OCI-LY7 (cell line): ENCODE results near the gene ASPM. TPM values are rescaled to one million over a fixed set of nuclear protein-coding genes. Genes with fewer than 3 reads are reported as not detected.
"Not testable (repeated sequence)": the region's sequence is repeated elsewhere in the genome, so short reads cannot be mapped to it uniquely, and the experiment has no call there.

Experiments
- BruUV-seq: library from RNA; stranded (reverse); fragments of 400-500 nt; replicated peaks from 2 replicates; lab custom pipeline; 2021; lab: Mats Ljungman, UMichigan
- CTCF ChIA-PET: fragments of 300-600 bp; sonication (Branson Sonifier 250); formaldehyde crosslinking; loops from one replicate; lab custom pipeline; 2022; ENCODE audit warnings: antibody characterized with exemption; ENCODE audit not compliant: unreplicated experiment; lab: Charles Lee
- POLR2A ChIA-PET: fragments of 300-600 bp; sonication (Branson Sonifier 250); formaldehyde crosslinking; loops from one replicate; lab custom pipeline; 2022; ENCODE audit warnings: antibody characterized with exemption; lab: Charles Lee
- DNase-seq: peaks from one replicate; pipeline ENCODE4 v3.0.0-alpha.2; 2015; ENCODE audit warnings: low spot score
- H2AFZ ChIP-seq: fragments of 200-600 bp; sonication (generic), shearing (Covaris generic); 2 replicates; pipeline ENCODE4 v1.6.1; 2014; ENCODE audit warnings: mild to moderate bottlenecking, antibody characterized with exemption, low read length, moderate library complexity
- H3K27ac ChIP-seq: fragments of 200-600 bp; sonication (generic); 2 replicates; pipeline ENCODE4 v1.5.1; 2014; ENCODE audit warnings: mixed run types, low read depth, mild to moderate bottlenecking, moderate library complexity, low read length, inconsistent platforms; ENCODE audit not compliant: poor library complexity, severe bottlenecking
- H3K36me3 ChIP-seq: fragments of 200-600 bp; sonication (generic); 2 replicates; pipeline ENCODE4 v1.6.1; 2014; ENCODE audit warnings: mild to moderate bottlenecking, antibody characterized with exemption, low read length, moderate library complexity, mixed read lengths; ENCODE audit not compliant: insufficient read depth
- H3K4me1 ChIP-seq: fragments of 200-600 bp; sonication (generic); 2 replicates; pipeline ENCODE4 v1.5.1; 2014; ENCODE audit warnings: mild to moderate bottlenecking, low read length; ENCODE audit not compliant: insufficient read depth, poor library complexity, severe bottlenecking
- H3K4me2 ChIP-seq: fragments of 200-600 bp; sonication (generic); 2 replicates; pipeline ENCODE4 v1.6.1; 2014; ENCODE audit warnings: mild to moderate bottlenecking, low read length
- H3K4me3 ChIP-seq: fragments of 200-600 bp; sonication (generic); 2 replicates; pipeline ENCODE4 v1.5.1; 2014; ENCODE audit warnings: mild to moderate bottlenecking, low read depth, low read length; ENCODE audit not compliant: poor library complexity, severe bottlenecking
- H3K79me2 ChIP-seq: fragments of 200-600 bp; sonication (generic); 2 replicates; pipeline ENCODE4 v1.6.1; 2016; ENCODE audit warnings: low read depth, mild to moderate bottlenecking, low read length, moderate library complexity, mixed read lengths; ENCODE audit not compliant: insufficient read depth
- H3K9me2 ChIP-seq: fragments of 200-600 bp; sonication (generic); 2 replicates; pipeline ENCODE4 v1.6.1; 2016; ENCODE audit warnings: mild to moderate bottlenecking, low read length, mixed read lengths; ENCODE audit not compliant: insufficient read depth
- H3K9me3 ChIP-seq: fragments of 200-600 bp; sonication (generic); 2 replicates; pipeline ENCODE4 v1.6.1; 2014; ENCODE audit warnings: mild to moderate bottlenecking, mixed run types, low read length, mixed read lengths
- H4K20me1 ChIP-seq: fragments of 200-600 bp; sonication (generic); 2 replicates; pipeline ENCODE4 v1.6.1; 2014; ENCODE audit warnings: mild to moderate bottlenecking, antibody characterized with exemption, low read length, moderate library complexity, mixed read lengths; ENCODE audit not compliant: insufficient read depth
- CTCF ChIP-seq: fragments of 200-600 bp; sonication (generic); conservative IDR thresholded peaks from 2 replicates; pipeline ENCODE4 v1.5.1; 2014; ENCODE audit warnings: mild to moderate bottlenecking, antibody characterized with exemption, low read length, moderate library complexity, mixed read lengths
- EZH2phosphoT487 ChIP-seq: fragments of 200-600 bp; sonication (generic); IDR thresholded peaks from 2 replicates; pipeline ENCODE4 v1.6.1; 2018; ENCODE audit warnings: low read depth, borderline replicate concordance, mild to moderate bottlenecking, mixed run types, antibody characterized with exemption, low read length, moderate library complexity, mixed read lengths
- intact Hi-C: fragments of 100-400 bp; cut with micrococcal nuclease; formaldehyde crosslinking; loops from one replicate; pipeline ENCODE4 v1.10.0; 2022; ENCODE audit not compliant: unreplicated experiment
- total RNA-seq, 2 experiments: library from RNA; depleted of rRNA in 1 of 2; stranded (reverse); fragments of >200 nt in 1 of 2; shearing (Covaris generic) in 1 of 2; gene quantifications; 2 replicates each; pipeline ENCODE4 v1.2.3, GENCODE V29; 2014 to 2022

The ASPM gene
- total RNA-seq, 2 experiments from 2014 or later = 76.8 to 88.6 TPM

- intact Hi-C loops = no loop called here
- Histone ChIP-seq H3K4me1 (no peaks in the 10 kb centered on the region), H2AFZ (no peak overlapping the region), H3K79me2 (no peaks in the 10 kb centered on the region), H3K4me2 (no peak overlapping the region), H3K9me3 (no peaks in the 10 kb centered on the region), H3K27ac (no peak overlapping the region), H3K9me2 (no peaks in the 10 kb centered on the region), H3K36me3 (no peaks in the 10 kb centered on the region), H3K4me3 (no peak overlapping the region), H4K20me1 (no peaks in the 10 kb centered on the region)
- CTCF ChIA-PET = no interaction called here
- DNase-seq = no peak
- no TSS peak for BruUV-seq
- POLR2A ChIA-PET = no interaction called here
- TF ChIP-seq CTCF = no peak
- TF ChIP-seq EZH2phosphoT487 = no peak
These were observed 109.6 kb downstream of the ASPM start for GRCh38 chr1:197036861-197037260.

GRCh38 chr1:197034631-197035339 lies 111.7 kb downstream of the ASPM start:
- H3K9me2 ChIP-seq, H3K27ac ChIP-seq, H3K79me2 ChIP-seq, H3K4me1 ChIP-seq, H3K4me3 ChIP-seq, H4K20me1 ChIP-seq, H3K9me3 ChIP-seq, H3K36me3 ChIP-seq, DNase-seq, POLR2A ChIA-PET, H2AFZ ChIP-seq, H3K4me2 ChIP-seq, intact Hi-C loops, BruUV-seq, CTCF ChIA-PET: not testable (repeated sequence)

Other genes with a start within 250 kb of the ASPM start
- gene CFHR2, start 202.9 kb downstream of the ASPM start, total RNA-seq (2014; rRNA removed; shearing (Covaris generic)) = not detected in 2 replicates
- not detected in 2 replicates for gene CFHR2, start 202.9 kb downstream of the ASPM start, total RNA-seq (2022)
- gene CFHR5, start 169.1 kb downstream of the ASPM start, total RNA-seq (2014; rRNA removed; shearing (Covaris generic)) = not detected in 2 replicates
- not detected in 2 replicates for gene CFHR5, start 169.1 kb downstream of the ASPM start, total RNA-seq (2022)
- 0.05 TPM in 1 of 2 replicates, not detected in the other for gene F13B, start 79.4 kb downstream of the ASPM start, total RNA-seq (2014; rRNA removed; shearing (Covaris generic))
- gene F13B, start 79.4 kb downstream of the ASPM start, total RNA-seq (2022) = not detected in 2 replicates
- 5.9 and 6.4 TPM in 2 replicates for gene ZBTB41, start 54.6 kb upstream of the ASPM start, total RNA-seq (2014; rRNA removed; shearing (Covaris generic))
- 9.8 and 10.9 TPM in 2 replicates for gene ZBTB41, start 54.6 kb upstream of the ASPM start, total RNA-seq (2022)
- 0.25 TPM in 1 of 2 replicates, not detected in the other for gene CRB1, start 121.6 kb upstream of the ASPM start, total RNA-seq (2014; rRNA removed; shearing (Covaris generic))
- not detected in 2 replicates for gene CRB1, start 121.6 kb upstream of the ASPM start, total RNA-seq (2022)